COR-L47 (cell line): ENCODE data around the gene PAXX.

ENCODE experiments used
- DNase-seq: peaks from one replicate; lab custom pipeline; 2025; lab: John Stamatoyannopoulos, UW

PAXX gene

DNA sequence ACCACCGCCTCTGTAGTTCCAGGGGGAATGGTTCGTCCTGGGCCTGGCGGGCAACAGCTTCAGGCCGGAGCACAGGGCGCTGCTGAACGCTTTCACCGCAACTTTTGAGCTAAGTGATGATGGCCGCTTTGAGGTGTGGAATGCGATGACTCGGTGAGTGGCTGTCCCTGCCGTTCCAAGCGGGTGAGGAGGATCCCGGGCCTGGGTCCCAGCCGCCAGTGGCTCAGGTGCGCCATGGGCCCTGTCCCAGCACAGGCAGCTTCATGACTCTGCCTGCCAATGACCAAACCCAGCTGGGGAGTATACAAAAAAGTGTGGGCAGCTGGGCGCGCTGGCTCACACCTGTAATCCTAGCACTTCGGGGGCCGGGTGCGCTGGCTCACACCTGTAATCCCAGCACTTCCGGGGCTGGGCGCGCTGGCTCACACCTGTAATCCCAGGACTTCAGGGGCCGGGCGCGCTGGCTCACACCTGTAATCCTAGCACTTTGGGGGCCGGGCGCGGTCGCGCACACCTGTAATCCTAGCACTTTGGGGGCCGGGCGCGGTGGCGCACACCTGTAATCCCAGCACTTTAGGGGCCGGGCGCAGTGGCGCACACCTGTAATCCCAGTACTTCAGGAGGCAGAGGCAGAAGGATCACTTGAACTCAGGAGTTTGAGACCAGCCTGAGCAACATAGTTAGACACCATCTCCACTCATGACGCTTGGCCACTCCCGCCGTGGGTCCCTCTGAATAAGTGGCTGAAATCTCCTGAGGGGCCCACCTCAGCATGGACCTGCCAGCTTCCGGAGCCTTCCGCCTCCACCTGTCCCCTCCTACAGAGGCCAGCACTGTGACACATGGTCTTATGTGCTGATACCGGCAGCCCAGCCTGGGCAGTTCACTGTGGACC lies 39.1 kb upstream of the PAXX start:
- DNase-seq = no peak

DNA sequence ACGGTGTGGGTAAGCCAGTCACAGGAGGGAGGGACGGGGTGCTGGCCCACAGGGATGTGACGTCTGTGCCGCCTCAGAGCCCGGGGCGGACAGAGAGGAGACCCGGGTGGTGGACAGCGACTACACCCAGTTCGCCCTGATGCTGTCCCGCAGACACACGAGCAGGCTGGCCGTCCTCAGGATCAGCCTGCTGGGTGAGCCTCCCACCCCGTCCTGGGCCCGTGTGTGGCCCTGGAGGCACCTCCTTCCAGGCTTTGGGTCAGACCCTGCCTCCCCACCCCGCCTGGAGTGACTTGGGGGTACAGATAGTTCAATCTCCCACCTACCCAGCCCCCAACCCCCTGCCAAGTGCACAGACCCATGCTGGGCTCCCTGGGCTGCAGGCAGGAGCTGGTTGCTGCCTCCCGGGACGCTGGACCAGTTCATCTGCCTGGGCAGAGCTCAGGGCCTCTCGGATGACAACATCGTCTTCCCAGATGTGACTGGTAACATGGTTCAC lies 38.4 kb upstream of the PAXX start:
- DNase-seq = no peak

DNA sequence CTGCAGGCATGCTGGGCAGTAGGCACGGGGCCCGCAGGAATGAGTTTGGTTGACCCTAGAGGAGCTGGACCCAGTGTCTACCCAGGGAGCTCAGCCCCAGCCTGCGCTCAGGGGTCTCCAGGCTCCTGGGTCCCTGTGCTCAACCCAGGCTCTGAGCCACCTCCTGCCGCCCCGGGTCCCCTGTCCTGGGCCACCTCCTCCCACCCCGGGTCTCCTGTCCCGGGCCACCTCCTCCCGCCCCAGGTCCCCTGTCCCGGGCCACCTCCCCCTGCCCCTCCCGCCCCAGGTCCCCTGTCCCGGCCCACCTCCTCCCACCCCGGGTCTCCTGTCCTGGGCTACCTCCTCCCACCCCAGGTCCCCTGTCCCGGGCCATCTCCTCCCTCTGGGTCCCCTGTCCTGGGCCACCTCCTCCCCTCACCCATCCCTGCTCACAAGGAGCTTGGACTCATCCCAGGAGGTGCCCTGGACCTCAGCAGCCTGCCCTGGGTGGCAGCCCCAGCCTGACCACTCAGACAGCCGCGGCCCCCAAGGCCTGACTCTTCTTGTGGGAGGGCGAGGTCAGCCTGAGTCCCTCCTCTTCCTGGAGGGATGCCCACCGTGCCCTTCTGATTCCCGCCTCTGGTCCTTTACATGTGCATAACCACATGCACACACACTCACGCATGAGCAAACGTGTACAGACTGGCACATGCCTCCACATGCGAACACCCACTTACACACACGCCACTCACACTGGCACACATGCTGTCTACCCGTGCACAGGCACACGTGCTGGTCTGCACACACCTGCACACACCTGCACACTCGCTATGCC lies 37.7 kb upstream of the PAXX start:
- DNase-seq = no peak

DNA sequence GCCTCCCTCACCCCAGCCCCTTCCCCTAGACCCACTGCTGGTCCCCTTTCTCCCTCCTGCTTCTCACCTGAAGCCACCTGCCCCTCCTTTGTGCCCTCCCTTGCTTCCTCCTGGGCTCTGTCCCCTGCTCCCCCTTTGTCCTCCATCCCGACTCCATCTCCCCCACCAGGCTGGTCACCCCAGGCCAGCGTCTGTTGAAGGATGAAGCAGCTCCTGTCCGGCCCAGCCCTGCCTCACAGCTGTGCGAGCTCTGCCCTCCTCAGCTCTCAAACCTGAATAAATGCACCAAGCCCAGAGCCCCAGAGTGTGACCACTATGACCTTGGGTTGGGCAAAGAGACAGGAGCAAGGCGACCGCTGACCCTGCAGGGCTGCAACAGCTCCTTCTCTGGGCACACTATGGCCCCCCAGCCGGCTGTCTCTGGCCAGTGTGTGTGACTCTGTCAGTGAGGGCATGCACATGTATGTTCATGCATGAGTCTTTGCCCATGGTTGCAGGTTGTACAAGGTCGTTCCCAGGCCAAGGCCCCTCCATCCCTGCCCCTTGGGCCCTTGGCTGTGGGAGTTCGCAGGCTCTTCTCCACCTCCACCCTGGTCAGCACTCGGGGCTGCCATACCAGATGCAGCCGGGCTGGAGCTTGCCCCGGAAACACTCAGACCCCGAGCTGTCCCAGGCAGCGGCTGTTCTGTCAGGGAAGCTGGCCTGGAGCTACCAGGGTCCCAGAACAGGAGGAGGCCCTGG lies 36.9 kb upstream of the PAXX start:
- no peak for DNase-seq

DNA sequence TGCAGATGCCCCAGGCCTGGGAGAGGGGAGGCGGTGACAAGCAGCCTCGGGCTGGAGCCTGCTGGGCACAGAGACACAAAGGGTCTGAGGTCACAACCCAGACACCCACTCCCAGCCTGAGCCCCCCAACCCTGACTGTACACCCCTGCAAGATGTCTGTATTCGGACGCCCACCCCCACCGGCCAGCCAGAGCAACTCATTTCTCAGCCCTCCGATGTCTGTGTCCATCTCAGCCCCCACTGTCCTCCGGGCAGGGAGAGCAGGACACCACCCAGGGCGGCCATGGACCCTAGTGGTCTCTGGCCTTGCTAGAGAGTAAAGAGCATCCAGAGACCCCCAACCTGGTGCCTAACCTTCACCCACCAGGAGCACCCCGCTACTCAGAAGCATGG lies 36.3 kb upstream of the PAXX start:
- no peak for DNase-seq

DNA sequence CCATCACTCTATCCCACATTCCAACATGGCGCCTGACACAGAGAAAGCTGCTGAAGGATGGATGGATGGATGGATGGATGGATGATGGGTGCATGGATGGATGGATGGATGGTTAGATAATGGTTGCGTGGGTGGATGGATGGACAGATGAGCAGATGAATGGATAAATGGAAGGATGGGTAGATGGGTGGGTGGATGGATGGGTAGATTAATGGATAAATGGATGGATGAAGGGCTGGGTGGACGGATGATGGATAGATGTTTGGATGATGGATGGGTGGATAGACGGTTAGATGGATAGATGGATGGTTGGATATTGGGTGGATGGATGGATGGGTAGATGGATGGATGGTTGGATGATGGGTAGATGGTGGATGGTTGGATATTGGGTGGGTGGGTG lies 35.6 kb upstream of the PAXX start:
- no peak for DNase-seq

DNA sequence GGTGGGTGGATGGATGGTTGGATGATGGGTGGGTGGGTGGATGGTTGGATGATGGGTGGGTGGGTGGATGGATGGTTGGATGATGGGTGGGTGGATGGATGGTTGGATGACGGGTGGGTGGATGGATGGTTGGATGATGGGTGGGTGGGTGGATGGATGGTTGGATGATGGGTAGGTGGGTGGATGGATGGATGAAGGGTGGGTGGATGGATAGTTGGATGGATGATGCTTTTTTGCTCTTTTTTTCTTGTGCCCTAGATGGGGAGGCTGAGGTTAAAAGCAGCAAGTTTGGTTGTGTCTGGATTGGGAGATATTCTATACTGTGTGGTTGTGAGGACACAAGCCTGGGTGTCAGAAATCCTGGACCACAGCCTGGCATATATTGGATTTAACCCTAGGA lies 34.8 kb upstream of the PAXX start:
- no peak for DNase-seq

DNA sequence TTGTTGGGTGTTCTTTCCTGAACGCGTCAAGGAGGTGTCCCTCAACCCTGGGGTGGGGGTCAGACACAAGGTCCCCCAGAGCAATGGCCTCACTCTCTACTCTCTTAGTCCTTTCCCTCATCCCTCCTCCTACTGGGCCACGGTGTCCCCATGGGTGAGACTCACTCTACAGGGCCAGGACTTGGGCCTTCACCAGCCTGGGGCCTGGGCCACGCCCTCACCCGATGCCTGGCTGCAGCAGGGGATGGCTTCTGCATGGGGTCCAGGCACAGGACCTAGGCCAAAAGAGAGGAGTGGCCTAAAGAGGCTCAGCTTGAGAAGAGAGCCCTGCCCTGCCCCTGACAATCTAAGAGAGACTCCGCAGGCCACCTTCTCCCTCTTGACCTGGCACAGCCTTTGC lies 34.3 kb upstream of the PAXX start:
- no peak for DNase-seq

DNA sequence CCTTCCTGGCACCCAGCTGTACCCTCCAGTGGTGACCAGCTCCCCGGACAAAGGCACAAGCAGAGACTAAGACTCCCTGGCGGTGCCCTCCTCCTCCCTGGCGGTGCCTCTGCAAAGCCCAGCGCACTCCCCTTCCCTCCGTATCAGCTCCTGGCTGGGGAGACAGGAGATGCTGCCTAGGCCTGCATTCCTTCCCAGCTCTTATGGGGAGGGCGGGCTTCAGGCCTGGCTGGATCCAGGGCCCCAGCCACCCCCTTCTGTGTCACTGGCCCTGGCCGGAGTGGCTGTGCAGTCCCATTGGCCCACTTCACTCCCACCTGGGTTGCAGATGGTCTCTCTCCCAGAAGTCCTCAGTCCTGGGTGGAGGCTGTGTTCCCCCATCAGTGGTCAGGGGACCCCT lies 33.7 kb upstream of the PAXX start:
- no peak for DNase-seq

DNA sequence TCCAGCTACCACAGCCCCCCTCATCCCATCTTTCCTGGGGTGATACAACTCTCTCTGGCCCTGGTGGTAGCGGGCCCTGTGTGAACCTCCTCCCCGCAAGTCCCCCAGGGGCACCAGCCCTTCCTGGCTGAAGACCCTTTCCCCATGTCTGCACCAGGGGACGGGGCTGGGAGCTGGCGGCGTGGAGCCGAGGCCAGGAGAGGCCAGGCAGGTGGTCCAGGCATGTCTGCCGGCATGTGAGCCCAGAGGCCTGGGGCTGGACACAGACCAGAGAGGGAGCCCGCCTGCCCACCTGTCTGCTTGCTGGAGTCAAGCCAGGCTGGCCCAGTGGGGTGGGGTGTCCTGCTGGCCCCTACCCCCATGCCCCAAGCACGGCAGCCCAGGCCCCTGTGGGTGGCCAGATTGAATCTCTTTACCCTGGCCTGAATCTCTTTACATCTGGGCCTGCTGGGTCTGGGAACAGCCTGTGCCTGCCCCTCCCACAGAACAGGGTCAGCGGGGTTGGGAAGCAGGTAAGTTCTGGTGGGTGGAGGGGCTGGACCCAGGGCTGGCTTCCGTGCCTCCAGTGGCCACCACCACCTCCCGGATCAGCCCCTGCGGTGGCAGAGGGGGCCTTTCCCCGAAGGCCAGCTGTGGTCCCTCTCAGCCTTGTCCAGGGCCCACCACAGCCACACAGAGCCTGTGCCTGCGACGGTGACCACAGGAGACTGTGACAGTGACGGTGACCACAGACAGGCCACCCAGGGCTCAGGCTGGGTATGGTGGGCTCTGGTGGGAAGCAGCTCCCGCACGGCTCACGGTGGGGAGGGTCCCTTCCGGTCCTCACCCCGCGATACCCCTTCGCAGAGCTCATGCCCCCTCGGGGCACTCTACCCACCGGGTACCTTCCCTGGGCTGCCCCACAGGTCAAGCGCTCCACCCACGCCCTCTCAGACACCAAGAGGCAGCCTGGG lies 33.0 kb upstream of the PAXX start:
- DNase-seq = no peak

DNA sequence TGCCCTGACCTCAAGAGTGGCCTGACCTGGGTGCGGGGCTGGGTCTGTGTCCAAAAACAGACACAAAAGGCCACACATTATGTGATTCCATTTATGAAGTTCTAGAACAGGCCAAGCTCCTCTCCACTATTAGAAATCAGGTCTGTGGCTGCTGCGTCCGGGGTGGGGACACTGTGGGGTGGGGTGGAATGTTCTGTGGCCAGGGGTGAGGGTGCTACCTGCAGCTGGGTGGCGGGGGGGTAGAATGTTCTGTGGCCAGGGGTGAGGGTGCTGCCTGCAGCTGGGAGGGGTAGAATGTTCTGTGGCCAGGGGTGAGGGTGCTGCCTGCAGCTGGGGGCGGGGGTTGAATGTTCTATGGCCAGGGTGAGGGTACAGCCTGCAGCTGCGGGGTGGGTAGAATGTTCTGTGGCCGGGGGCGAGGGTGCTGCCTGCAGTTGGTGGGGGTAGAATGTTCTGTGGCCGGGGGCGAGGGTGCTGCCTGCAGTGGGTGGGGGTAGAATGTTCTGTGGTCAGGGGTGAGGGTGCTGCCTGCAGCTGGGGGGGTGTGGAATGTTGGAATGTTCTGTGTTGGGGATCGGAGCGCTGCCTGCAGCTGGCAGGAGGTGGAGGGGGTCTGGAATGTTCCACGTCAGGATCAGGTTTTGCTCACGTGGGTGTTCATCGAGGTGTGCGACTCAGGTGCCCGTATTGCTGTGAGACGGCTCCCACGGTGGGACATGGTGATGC lies 31.8 kb upstream of the PAXX start:
- DNase-seq = no peak

DNA sequence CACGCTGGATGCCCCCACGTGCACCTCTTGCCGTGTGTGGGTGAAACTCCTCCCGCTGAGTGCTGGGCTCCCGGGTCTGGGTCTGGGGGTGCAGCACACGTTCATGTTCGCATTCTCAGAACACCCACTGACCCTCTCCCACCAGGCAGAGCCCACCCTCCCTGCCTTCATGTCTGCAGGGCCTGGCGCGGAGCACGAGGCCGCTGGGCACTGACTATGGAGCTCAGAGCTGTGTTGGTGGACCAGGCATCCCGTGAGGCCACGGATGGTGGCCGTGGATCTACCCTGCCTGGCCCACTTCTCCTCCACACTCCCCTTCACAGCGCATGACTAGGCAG lies 31.3 kb upstream of the PAXX start:
- DNase-seq = no peak

DNA sequence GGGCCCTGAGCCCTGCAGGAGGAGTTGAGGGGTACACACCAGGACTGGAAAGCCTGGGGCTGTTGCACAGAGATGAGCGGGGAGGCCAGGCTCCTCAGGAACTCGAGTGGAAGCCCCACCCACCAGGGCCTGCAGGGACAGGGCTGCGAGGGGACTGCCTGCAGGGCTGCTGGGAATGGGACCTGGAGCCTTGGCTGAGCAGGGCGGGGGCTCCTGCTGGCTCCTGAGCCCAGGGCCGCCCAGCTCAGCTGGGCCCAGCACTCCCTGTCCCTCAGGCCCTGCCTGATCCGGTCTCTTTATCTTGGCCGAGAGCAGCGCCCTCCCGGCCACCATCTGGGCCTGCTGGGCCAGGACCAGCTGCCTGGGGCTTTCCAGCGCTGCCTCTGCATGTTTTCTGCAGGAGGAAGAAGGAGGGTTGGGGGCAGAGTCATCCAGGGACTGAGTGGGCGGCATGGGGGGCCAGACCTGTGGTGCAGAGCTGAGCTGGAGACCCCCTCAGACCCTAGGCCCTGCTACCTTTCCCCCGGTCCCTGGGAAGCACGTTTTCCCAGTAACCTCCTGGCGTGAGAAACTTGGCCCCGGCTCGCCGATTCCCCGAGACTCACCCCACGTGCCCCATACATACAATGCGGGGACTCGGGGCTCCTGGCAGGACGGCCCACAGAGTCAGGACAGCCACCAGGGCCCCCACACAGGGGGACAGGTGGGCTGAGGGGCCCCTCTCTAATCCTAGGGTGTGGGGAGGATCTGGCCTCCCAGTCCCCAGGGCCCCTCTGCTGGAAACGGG lies 30.8 kb upstream of the PAXX start:
- DNase-seq = no peak

DNA sequence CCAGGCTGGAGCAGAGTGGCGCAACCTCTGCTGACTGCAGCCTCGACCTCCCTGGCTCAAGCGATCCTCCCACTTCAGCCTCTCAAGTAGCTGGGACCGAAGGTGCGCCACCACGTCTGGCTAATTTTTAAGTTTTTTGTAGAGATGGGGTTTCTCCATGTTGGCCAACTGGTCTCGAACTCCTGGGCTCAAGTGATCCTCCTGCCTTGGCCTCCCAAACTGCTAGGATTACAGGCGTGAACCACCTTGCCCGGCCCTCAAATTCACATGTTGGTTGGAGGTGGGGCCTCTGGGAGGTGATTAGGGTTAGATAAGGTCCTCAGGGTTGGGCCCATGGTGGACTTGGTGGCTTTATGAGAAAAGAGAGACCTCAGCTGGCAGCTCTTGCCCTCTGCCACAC lies 30.1 kb upstream of the PAXX start:
- no peak for DNase-seq

DNA sequence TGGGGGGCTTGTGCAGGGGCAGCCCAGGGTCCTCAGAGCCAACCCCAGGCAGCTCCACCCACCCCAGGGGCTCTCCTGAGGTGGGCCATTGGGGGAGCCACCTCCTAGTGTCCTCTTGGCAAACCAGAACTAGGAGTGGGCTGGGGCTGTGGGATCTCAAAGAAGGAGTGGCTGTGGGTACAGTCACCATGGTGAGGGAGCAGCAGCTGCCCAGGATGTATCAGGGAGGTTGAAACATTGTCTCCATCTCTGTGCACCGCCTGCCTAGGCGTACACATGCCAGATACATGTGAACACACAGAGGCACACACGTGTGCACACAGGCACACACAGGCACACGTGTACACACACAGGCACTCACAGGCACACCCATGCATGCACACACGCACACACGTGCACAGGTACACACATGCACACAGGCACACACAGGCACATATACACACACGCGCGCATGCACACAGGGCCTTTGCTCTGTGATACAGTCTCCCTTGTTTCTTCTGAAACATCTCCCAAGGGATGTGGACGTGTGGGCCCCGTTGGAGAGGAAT lies 29.4 kb upstream of the PAXX start:
- DNase-seq = no peak

DNA sequence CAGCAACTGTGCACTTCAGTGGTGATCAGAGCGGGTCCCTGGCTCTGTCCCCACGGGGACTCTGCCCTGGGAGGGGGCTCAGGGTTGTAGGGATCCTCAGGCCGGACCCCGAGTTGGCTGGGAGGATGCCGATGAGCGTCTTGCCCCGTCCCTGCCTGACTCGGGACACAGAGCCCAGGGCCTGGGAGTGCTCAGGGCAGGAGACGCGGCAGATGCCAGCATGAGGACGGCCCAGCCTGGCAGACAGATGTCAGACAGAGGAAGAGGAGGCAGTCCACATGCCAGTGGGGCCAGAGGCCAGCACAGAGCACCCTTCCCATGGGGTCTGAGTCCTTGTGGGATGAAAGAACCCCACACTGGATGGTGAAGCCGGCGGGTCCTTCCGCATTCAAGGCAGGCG lies 28.9 kb upstream of the PAXX start:
- DNase-seq = no peak

DNA sequence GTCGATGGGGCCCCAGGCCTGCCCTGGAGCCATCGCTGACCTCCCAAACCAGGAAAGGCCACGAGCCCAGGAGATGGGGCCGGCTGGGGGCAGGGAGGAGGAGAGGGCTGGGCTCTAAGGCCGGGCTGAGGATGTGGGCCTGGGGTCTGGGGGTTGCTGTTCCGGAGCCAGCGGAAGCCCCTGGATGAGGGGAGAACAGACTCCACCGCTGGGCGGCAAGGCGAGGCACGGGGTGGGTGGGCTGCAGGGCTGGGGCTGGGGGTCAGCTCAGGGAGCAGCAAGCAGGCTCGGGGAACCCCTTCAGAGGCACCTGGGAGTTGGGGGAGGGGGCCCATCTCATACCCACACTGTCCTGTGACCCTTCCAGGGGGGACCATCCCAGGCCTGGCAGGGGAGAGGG lies 28.5 kb upstream of the PAXX start:
- no peak for DNase-seq

DNA sequence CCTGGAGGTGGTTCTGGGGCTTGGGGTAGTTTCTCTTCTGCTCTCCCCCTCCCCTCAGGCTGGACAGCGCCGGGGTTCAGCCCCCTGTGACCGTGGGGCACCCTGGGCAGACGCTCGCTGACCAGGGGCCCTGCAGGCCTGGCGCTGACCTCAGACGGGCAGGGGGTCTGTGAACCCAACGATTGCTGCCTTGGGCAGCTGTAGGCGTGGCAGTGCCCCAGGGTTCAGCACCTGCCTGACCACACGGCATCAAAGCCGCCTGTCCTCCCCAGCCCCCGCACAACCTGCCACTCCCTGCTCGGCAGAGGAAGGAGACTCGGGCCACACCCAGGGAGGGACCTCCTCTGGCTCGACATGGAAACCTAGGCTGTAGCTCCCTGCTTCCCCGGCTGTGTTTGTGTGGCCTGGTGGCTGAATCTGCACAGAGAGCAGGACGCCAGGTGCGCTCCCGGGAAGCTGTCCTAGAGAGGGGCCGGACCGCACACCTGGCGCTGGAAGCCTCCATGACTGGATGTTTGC lies 28.0 kb upstream of the PAXX start:
- peak; percentile 44 for DNase-seq

DNA sequence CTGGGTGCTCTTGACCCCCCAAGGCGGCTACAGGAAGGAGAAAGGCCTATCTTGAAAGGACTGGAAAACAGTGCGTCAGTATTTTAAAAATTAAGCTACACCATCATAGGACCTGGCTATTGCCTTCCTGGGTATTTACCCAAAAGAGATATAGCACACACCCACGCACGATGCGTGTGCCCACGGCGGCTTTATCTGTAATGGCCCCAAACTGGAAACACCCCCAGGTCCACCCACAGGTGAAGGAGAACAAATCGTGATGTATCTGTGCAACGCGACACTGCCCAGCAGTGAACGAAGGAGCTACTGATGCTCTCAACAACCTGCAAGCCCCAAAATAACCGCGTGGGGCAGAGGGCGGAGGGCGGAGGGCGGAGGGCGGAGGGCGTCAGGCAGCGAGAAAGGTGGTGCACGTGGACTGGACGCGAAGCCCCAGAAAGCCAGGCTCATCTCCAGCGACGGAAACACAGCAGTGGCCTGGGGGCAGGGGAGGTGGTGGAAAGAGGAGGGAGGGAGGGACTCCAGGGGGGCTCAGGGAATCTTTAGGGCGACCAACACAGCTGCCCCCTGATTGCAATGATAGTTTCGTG lies 27.3 kb upstream of the PAXX start:
- DNase-seq = no peak
